Tibial nerve (tissue), 3 donors: ENCODE results near the gene PTGES3L.

Experiments used
- EP300 ChIP-seq, 2 donors: sonication (generic); formaldehyde crosslinking; IDR thresholded peaks; one replicate each; pipeline ENCODE4 v1.6.1; 2017; ENCODE audit warnings: antibody characterized with exemption in 2 of 2, mild to moderate bottlenecking in 1 of 2
- POLR2A ChIP-seq, 2 donors: fragments of 450-650 bp; IDR thresholded peaks; one replicate each; pipeline ENCODE4 v1.6.1; 2017; ENCODE audit warnings: antibody characterized with exemption in 2 of 2, mild to moderate bottlenecking in 2 of 2, moderate library complexity in 2 of 2

GRCh38 chr17:42944211-42944610 is 35.7 kb downstream of the PTGES3L start:
- TF ChIP-seq EP300 (IDR thresholded peaks at IDR 0.05) (no peak), POLR2A (IDR thresholded peaks at IDR 0.05) (no peak)
